ENCODE results near the gene CEP350. TPM values are rescaled to one million over a fixed set of nuclear protein-coding genes. Genes with fewer than 3 reads are reported as not detected.

Gene CEP350
- polyA plus RNA-seq, 2 of the 4 experiments (the other 2 are of a cell fraction): 6.4 to 22.6 TPM

GRCh38 chr1:179978199-179979079, 23.8 kb downstream of the CEP350 start:
- H3K9me3 ChIP-seq: peaks cover 6% of the 10 kb centered on the region; the same call in 1 of the 3 replicates
- ChIA-PET POLR2A (interaction anchor here (0.6 kb wide), 1 partner anchor 16 kb away, joined by 3 read pairs; no protein-coding TSS in a partner anchor), CTCF (interaction anchor here (1.7 kb wide), 1 partner anchor 272 kb away, joined by 6 read pairs; no protein-coding TSS in a partner anchor)
- H3K4me2 ChIP-seq: no peak overlapping the region
- H3K4me3 ChIP-seq: no peak overlapping the region
- 88% methylated on average over 5 of the region's 5 CpGs for WGBS (ENCODE audit: missing lambda C conversion rate)
- DNase-seq (ENCODE audit: low read depth in 1 of 2, low spot score in 1 of 2) (no peak), ATAC-seq (no peak), FAIRE-seq (no peak)
- no peak overlapping the region for H3K27ac ChIP-seq
- no peaks in the 10 kb centered on the region for H3K4me1 ChIP-seq
- TF ChIP-seq ZSCAN20 (CRISPR knock-in tag; IDR thresholded peaks at IDR 0.05): no peak
- no peak for TF ChIP-seq SREBF2 (IDR thresholded peaks at IDR 0.05)
- TF ChIP-seq MAZ (IDR thresholded peaks at IDR 0.05; ENCODE audit: borderline replicate concordance, low read depth, low read length): no peak
- no peak for TF ChIP-seq ESRRA (IDR thresholded peaks at IDR 0.05; ENCODE audit: borderline replicate concordance, low read length)
- TF ChIP-seq BHLHE40 (IDR thresholded peaks at IDR 0.05; ENCODE audit: low read depth, low read length): no peak
- TF ChIP-seq HES2 (IDR thresholded peaks at IDR 0.05): no peak
- no peak for TF ChIP-seq PBX3 (IDR thresholded peaks at IDR 0.05)
- TF ChIP-seq MYC (IDR thresholded peaks at IDR 0.05; ENCODE audit: borderline replicate concordance, low read length): no peak

GRCh38 chr1:179984101-179984500, 29.5 kb downstream of the CEP350 start:
- Histone ChIP-seq H3K9me3 (peaks cover 6% of the 10 kb centered on the region; the same call in 1 of the 3 replicates), H3K4me2 (no peak overlapping the region), H3K4me1 (no peaks in the 10 kb centered on the region), H3K4me3 (no peak overlapping the region), H3K27ac (no peak overlapping the region)
- WGBS (ENCODE audit: missing lambda C conversion rate): 86% methylated on average over 1 of the region's 1 CpG
- DNase-seq (ENCODE audit: low read depth in 1 of 2, low spot score in 1 of 2): no peak
- ATAC-seq: no peak
- POLR2A ChIA-PET: no interaction called here
- CTCF ChIA-PET: no interaction called here
- TF ChIP-seq HOXB5 (CRISPR knock-in tag; IDR thresholded peaks at IDR 0.05) (no peak), EHMT2 (IDR thresholded peaks at IDR 0.05; ENCODE audit: low read depth) (no peak), JUN (IDR thresholded peaks at IDR 0.05) (no peak), USF2 (IDR thresholded peaks at IDR 0.05) (no peak), TP53 (CRISPR knock-in tag; IDR thresholded peaks at IDR 0.05) (no peak), PHF8 (IDR thresholded peaks at IDR 0.05; ENCODE audit: borderline replicate concordance, low read depth) (no peak), CEBPB (IDR thresholded peaks at IDR 0.05) (no peak), POLR2AphosphoS2 (conservative IDR thresholded peaks at IDR 0.05; ENCODE audit: low read length) (no peak), SREBF2 (IDR thresholded peaks at IDR 0.05) (no peak)
- FAIRE-seq: no peak

- FAIRE-seq (no peak), DNase-seq (ENCODE audit: low read depth in 1 of 2, low spot score in 1 of 2) (no peak), ATAC-seq (no peak)
- Histone ChIP-seq H3K4me3 (no peak overlapping the region), H3K4me1 (no peaks in the 10 kb centered on the region), H3K4me2 (no peak overlapping the region), H3K9me3 (peaks cover under 1% of the 10 kb centered on the region; the same call in 1 of the 3 replicates), H3K27ac (no peak overlapping the region)
- ChIA-PET POLR2A (no interaction called here), CTCF (interaction anchor here (0.5 kb wide), 1 partner anchor 147 kb away, joined by 3 read pairs; no protein-coding TSS in a partner anchor)
- TF ChIP-seq USF2 (IDR thresholded peaks at IDR 0.05) (no peak), CTCF (IDR thresholded peaks at IDR 0.05) (no peak), KDM5A (IDR thresholded peaks at IDR 0.05) (no peak), HDAC2 (IDR thresholded peaks at IDR 0.05) (no peak), ESRRA (IDR thresholded peaks at IDR 0.05; ENCODE audit: borderline replicate concordance, low read length) (no peak), RAD21 (conservative IDR thresholded peaks at IDR 0.05 in 1 of 2, IDR thresholded peaks at IDR 0.05 in 1 of 2) (no peak), EP300 (IDR thresholded peaks at IDR 0.05) (no peak), MAFK (IDR thresholded peaks at IDR 0.05; ENCODE audit: partially characterized antibody) (no peak), JUN (IDR thresholded peaks at IDR 0.05) (no peak)
Measured at GRCh38 chr1:179984942-179985341, 30.3 kb downstream of the CEP350 start.

Measured in A549 (cell line).